WTC11 (cell line): Measurements from ENCODE around the gene FOXP1.

Source experiments
- JUN ChIP-seq: sonication (generic); formaldehyde crosslinking; IDR thresholded peaks from 2 replicates; pipeline ENCODE4 v1.8.0; 2023; ENCODE audit warnings: mild to moderate bottlenecking, missing genetic modification reagents
- NR3C1 ChIP-seq: sonication (generic); formaldehyde crosslinking; conservative IDR thresholded peaks from 2 replicates; pipeline ENCODE4 v1.8.1; 2023; ENCODE audit warnings: low read depth, mild to moderate bottlenecking, missing genetic modification reagents
- ZNF232 ChIP-seq: sonication (generic); formaldehyde crosslinking; IDR thresholded peaks from 2 replicates; pipeline ENCODE4 v1.8.0; 2022; ENCODE audit warnings: mild to moderate bottlenecking, missing genetic modification reagents
- TF ChIP-seq, protein P1 (sequence below): fragments of 200-600 bp; IDR thresholded peaks from 2 replicates; pipeline ENCODE4 v1.8.0; 2022; ENCODE audit warnings: antibody characterized with exemption
- TF ChIP-seq, protein P2 (sequence below): sonication (generic); formaldehyde crosslinking; IDR thresholded peaks from 2 replicates; pipeline ENCODE4 v1.8.0; 2022; ENCODE audit warnings: mild to moderate bottlenecking, missing genetic modification reagents
- TF ChIP-seq, protein P3 (sequence below): sonication (generic); formaldehyde crosslinking; IDR thresholded peaks from 2 replicates; pipeline ENCODE4 v1.8.1; 2023; ENCODE audit warnings: mild to moderate bottlenecking, moderate library complexity, missing genetic modification reagents
- TF ChIP-seq, protein P4 (sequence below): sonication (generic); formaldehyde crosslinking; IDR thresholded peaks from 2 replicates; pipeline ENCODE4 v1.8.0; 2022; ENCODE audit warnings: mild to moderate bottlenecking, missing genetic modification reagents
- TF ChIP-seq, protein P5 (sequence below): sonication (generic); formaldehyde crosslinking; IDR thresholded peaks from 2 replicates; pipeline ENCODE4 v1.8.1; 2022; ENCODE audit warnings: low read depth, missing genetic modification reagents, borderline replicate concordance
- TF ChIP-seq, protein P6 (sequence below): sonication (generic); formaldehyde crosslinking; IDR thresholded peaks from 2 replicates; pipeline ENCODE4 v1.8.1; 2022; ENCODE audit warnings: missing genetic modification reagents, borderline replicate concordance

DNA sequence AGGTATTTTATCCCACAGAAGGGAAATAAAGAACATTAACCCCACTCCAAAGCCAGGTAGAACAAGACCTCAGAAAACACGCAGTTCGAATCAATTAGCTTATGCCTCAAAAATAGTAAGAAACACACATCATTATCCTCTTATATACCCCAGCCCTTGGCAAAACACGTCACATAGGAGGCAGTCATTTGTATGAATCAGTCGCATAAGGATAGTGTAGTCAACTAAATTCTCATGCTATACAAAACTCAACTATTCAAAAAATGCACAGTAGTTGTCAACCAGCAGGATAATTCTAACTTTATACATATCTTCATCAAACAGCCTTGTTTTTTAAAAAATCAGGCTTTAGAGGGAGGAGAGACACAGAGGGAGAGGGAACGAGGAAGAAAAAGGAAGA, 298.4 kb downstream of the FOXP1 start:
- TF ChIP-seq, protein P1, sequence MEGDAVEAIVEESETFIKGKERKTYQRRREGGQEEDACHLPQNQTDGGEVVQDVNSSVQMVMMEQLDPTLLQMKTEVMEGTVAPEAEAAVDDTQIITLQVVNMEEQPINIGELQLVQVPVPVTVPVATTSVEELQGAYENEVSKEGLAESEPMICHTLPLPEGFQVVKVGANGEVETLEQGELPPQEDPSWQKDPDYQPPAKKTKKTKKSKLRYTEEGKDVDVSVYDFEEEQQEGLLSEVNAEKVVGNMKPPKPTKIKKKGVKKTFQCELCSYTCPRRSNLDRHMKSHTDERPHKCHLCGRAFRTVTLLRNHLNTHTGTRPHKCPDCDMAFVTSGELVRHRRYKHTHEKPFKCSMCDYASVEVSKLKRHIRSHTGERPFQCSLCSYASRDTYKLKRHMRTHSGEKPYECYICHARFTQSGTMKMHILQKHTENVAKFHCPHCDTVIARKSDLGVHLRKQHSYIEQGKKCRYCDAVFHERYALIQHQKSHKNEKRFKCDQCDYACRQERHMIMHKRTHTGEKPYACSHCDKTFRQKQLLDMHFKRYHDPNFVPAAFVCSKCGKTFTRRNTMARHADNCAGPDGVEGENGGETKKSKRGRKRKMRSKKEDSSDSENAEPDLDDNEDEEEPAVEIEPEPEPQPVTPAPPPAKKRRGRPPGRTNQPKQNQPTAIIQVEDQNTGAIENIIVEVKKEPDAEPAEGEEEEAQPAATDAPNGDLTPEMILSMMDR, result no peak
- TF ChIP-seq, protein P2, sequence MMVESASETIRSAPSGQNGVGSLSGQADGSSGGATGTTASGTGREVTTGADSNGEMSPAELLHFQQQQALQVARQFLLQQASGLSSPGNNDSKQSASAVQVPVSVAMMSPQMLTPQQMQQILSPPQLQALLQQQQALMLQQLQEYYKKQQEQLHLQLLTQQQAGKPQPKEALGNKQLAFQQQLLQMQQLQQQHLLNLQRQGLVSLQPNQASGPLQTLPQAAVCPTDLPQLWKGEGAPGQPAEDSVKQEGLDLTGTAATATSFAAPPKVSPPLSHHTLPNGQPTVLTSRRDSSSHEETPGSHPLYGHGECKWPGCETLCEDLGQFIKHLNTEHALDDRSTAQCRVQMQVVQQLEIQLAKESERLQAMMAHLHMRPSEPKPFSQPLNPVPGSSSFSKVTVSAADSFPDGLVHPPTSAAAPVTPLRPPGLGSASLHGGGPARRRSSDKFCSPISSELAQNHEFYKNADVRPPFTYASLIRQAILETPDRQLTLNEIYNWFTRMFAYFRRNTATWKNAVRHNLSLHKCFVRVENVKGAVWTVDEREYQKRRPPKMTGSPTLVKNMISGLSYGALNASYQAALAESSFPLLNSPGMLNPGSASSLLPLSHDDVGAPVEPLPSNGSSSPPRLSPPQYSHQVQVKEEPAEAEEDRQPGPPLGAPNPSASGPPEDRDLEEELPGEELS (CRISPR knock-in tag), result no peak
- TF ChIP-seq NR3C1 (CRISPR knock-in tag), result no peak
- TF ChIP-seq, protein P3, sequence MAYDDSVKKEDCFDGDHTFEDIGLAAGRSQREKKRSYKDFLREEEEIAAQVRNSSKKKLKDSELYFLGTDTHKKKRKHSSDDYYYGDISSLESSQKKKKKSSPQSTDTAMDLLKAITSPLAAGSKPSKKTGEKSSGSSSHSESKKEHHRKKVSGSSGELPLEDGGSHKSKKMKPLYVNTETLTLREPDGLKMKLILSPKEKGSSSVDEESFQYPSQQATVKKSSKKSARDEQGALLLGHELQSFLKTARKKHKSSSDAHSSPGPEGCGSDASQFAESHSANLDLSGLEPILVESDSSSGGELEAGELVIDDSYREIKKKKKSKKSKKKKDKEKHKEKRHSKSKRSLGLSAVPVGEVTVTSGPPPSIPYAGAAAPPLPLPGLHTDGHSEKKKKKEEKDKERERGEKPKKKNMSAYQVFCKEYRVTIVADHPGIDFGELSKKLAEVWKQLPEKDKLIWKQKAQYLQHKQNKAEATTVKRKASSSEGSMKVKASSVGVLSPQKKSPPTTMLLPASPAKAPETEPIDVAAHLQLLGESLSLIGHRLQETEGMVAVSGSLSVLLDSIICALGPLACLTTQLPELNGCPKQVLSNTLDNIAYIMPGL (CRISPR knock-in tag), result no peak
- TF ChIP-seq ZNF232 (CRISPR knock-in tag), result no peak
- TF ChIP-seq, protein P4, sequence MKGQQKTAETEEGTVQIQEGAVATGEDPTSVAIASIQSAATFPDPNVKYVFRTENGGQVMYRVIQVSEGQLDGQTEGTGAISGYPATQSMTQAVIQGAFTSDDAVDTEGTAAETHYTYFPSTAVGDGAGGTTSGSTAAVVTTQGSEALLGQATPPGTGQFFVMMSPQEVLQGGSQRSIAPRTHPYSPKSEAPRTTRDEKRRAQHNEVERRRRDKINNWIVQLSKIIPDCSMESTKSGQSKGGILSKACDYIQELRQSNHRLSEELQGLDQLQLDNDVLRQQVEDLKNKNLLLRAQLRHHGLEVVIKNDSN, result no peak
- TF ChIP-seq JUN (CRISPR knock-in tag), result no peak
- TF ChIP-seq, protein P5, sequence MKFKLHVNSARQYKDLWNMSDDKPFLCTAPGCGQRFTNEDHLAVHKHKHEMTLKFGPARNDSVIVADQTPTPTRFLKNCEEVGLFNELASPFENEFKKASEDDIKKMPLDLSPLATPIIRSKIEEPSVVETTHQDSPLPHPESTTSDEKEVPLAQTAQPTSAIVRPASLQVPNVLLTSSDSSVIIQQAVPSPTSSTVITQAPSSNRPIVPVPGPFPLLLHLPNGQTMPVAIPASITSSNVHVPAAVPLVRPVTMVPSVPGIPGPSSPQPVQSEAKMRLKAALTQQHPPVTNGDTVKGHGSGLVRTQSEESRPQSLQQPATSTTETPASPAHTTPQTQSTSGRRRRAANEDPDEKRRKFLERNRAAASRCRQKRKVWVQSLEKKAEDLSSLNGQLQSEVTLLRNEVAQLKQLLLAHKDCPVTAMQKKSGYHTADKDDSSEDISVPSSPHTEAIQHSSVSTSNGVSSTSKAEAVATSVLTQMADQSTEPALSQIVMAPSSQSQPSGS (CRISPR knock-in tag), result no peak
- TF ChIP-seq, protein P6, sequence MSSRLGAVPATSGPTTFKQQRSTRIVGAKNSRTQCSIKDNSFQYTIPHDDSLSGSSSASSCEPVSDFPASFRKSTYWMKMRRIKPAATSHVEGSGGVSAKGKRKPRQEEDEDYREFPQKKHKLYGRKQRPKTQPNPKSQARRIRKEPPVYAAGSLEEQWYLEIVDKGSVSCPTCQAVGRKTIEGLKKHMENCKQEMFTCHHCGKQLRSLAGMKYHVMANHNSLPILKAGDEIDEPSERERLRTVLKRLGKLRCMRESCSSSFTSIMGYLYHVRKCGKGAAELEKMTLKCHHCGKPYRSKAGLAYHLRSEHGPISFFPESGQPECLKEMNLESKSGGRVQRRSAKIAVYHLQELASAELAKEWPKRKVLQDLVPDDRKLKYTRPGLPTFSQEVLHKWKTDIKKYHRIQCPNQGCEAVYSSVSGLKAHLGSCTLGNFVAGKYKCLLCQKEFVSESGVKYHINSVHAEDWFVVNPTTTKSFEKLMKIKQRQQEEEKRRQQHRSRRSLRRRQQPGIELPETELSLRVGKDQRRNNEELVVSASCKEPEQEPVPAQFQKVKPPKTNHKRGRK (CRISPR knock-in tag), result no peak
